Measurements from ENCODE around the gene TRDMT1.

The TRDMT1 gene

DNA sequence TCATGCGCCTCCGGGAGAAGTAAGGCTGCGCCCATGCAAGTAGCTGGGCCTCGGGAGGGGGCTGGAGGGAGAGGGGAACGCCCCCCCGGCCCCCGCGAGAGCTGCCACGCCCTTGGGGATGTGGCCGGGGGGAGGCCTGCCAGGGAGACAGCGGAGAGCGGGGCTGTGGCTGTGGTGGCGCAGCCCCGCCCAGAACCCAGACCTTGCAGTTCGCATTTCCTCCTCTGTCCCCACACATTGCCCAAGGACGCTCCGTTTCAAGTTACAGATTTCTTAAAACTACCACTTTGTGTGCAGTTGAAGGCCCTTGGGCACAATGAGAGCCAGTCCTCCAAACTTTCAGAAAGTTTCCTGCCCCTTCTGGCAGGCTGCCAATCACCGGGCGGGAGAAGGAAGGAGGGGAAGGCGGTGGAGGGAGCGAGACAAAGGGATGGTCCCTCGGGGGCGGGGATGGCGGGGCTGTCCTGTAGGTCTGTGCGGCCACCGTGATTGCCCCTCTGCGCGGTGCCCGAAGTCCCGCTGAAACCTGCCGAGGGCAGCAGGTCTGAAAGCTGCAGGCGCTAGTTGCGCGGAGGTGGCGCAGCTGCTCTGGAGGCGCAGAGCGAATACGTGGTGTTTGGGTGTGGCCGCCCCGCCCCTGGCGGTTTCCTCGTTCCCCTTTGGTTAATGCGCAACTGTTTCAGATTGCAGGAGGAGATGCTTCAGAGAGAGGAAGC lies 28.7 kb upstream of the TRDMT1 start:
- DNase-seq = peak; percentile 92 to 93

- no peak for DNase-seq
Observed at GRCh38 chr10:17229717-17229966, 28.2 kb upstream of the TRDMT1 start.

- peak; percentile 90 for DNase-seq
Observed at GRCh38 chr10:17229016-17229716, 27.7 kb upstream of the TRDMT1 start.

DNA sequence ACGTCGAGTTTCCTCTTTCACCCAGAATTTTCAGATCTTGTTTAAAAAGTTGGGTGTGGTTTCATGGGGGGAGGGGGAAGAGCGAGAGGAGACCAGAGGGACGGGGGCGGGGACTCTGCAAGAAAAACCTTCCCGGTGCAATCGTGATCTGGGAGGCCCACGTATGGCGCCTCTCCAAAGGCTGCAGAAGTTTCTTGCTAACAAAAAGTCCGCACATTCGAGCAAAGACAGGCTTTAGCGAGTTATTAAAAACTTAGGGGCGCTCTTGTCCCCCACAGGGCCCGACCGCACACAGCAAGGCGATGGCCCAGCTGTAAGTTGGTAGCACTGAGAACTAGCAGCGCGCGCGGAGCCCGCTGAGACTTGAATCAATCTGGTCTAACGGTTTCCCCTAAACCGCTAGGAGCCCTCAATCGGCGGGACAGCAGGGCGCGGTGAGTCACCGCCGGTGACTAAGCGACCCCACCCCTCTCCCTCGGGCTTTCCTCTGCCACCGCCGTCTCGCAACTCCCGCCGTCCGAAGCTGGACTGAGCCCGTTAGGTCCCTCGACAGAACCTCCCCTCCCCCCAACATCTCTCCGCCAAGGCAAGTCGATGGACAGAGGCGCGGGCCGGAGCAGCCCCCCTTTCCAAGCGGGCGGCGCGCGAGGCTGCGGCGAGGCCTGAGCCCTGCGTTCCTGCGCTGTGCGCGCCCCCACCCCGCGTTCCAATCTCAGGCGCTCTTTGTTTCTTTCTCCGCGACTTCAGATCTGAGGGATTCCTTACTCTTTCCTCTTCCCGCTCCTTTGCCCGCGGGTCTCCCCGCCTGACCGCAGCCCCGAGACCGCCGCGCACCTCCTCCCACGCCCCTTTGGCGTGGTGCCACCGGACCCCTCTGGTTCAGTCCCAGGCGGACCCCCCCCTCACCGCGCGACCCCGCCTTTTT lies 26.9 kb upstream of the TRDMT1 start, which contains the start of gene VIM:
TSS of gene VIM (plus strand) at position 151 of the 925 bp plus-strand sequence. CDS start 1,182 bp downstream, outside the sequence.
- DNase-seq = peak; percentile 87 to 91

GRCh38 chr10:17227367-17228090 lies 26.1 kb upstream of the TRDMT1 start:
- DNase-seq = peak in 1 of 2 donors; percentile 67

GRCh38 chr10:17226891-17227303 lies 25.4 kb upstream of the TRDMT1 start:
- no peak for DNase-seq

- no peak for DNase-seq
Observed at GRCh38 chr10:17225808-17226207, 24.3 kb upstream of the TRDMT1 start.

GRCh38 chr10:17222329-17222728 lies 20.9 kb upstream of the TRDMT1 start:
- no peak for DNase-seq

GRCh38 chr10:17220652-17221100 lies 19.2 kb upstream of the TRDMT1 start:
- DNase-seq = no peak

GRCh38 chr10:17219024-17219423 lies 17.6 kb upstream of the TRDMT1 start:
- DNase-seq = no peak

DNA sequence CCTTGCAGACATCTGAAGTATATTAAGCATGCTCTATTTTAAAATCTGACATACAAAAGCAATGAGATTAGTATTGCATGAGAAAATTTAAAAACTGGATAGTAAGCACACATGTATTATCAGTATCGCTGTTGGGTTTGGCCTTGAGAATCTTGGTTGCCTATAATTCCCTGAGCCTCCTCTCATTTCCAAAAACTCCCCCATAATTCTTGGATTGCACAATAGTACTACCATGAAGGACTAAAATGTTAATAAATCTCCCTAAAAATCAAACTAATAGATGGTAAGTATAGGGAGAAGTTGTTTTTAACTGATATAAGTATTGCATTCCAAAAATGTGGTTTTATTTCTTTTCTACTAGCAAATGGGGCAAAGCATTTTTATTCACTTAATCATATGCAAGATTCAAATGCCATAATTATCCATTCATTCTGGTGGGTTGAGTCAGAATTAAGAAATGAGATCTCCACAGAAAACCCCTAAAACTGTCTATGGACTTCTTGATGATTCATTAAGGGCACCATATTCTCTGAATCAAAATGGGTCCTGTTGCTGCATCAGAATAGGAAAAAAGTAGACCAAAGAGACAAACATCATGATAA lies 16.3 kb upstream of the TRDMT1 start:
- DNase-seq = no peak

DNA sequence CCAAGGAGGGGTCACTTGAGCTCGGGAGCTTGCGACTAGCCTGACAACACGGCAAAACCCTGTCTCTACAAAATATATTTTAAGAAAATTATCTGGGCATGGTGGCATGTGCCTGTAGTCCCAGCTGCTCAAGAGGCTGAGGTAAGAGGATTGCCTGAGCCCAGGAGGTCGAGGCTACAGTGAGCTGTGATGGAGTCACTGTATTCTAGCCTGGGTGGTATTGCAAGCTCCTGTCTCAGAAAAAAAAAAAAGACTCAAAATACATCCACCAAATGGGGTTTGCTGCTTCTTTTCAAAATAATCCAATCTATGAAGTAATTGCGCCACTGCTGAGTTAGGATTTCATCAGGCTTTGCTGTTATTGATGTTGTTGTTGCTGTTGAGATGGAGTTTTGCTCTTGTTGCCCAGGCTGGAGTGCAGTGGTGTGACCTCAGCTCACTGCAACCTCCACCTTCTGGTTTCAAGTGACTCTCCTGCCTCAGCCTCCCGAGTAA lies 15.5 kb upstream of the TRDMT1 start:
- DNase-seq = peak in 1 of 2 donors; percentile 39

- peak; percentile 70 to 82 for DNase-seq
Observed at GRCh38 chr10:17216217-17216900, 14.9 kb upstream of the TRDMT1 start.

DNA sequence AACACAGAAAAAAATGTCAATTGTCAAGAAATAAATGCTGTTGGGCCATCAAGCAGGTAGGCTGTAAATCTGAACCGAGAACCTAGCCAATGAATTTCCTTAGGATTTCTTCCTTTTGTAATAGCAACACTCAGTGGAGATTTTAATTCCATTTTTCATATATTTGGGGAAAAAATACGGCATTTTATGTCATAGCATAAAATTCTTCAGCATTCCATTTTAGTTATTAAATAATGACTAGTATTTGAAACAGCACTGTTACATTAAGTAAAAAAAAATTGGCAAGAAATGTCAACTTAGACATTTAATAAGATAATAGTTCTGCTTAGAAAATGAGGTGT lies 14.3 kb upstream of the TRDMT1 start:
- no peak for DNase-seq

DNA sequence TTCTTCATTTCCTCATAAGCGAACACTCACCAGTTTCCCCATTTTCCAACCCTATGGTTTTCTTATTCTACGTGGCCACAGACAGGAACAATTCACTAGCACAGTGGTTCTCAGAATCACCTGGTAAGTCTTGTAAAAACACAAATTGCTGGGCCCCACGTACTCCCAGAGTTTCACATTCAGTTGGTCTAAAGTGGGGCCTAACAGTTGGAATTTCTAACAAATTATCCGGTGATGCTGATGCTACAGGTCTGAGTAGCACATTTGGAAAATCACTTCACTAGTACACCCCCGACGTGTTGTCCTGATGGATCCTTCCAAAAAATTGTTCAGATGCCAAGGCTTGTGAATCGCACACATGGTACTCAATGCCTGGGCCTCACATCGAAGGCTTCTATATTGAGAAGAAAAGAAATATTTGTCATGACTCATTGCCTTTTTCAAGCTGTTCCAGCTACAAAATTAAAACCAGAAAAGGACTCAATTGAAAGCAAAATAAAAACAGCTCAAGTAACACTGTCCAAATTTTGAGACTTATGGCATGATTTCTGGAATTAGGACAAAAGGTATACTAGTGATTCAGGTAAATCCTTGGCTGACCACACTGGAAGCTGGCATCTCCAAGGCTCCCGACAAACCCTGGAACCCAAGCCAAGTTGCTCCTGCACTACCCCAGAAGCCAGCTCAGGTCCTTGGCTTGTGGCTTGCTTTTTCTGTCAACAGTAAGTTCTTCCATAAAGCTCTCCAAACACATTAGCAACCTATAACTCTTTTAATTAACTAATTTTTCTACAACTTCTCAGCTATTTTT lies 13.7 kb upstream of the TRDMT1 start:
- no peak for DNase-seq

- no peak for DNase-seq
Observed at GRCh38 chr10:17214526-17214925, 13.1 kb upstream of the TRDMT1 start.

DNA sequence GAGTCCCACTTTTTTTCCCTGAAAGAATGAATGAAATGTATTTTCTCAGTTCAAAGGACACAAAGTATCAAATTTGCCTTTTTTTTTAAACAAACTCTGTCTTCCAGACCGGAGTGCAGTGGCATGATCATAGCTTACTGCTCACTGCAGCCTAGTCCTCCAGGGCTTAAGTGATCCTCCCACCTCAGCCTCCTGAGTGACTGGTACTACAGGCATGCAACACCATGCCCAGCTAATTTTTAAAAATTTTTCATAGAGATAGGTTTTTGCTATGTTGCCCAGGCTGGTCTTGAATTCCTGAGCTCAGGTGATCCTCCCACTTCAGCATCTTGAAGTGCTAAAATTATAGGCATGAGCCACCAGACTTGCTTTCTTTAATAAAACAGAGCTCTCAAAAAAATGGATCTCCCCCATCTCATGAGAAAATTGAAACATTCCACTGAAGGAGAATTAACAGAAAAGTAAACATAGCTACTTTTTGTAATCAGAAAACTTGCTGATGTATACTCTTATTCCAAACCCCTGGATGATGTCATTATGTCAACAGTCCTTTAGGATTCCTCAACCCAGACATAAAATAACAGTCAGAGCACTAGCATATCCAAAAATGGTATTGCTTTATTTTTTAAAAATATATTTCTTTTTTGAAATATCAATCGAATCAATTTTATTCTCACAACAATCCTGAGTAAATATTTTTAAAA lies 12.3 kb upstream of the TRDMT1 start:
- no peak for DNase-seq

GRCh38 chr10:17212802-17213221 lies 11.3 kb upstream of the TRDMT1 start:
- DNase-seq = peak in 1 of 2 donors; percentile 40

- DNase-seq = no peak
Observed at GRCh38 chr10:17210361-17210760, 8.9 kb upstream of the TRDMT1 start.

DNA sequence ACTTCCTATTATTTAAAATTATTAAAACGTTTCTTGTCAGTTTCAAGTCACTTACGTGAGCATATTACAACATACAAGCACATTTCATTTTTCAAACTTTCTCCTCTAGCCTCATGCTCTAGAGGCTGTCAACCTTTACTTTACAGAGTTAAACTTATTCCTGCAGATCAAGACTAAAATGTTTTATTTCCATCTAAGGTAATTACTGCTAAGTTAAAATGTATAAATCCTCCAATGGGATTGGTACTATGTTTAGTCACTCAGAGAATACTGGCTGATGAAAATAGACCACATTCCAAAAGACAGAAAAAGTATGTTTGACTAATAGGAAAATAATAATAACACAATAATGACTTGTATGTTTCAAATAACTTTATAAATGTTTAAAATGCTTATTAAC lies 8.4 kb upstream of the TRDMT1 start:
- no peak for DNase-seq
